Mucosa of descending colon (tissue), 3 donors: ENCODE measurements around the gene PIK3CG. TPM values are rescaled to one million over a fixed set of nuclear protein-coding genes. Genes with fewer than 3 reads are reported as not detected.

Source experiments
- ATAC-seq: fragments of 200-7000 bp; cut with Tn5 transposase; one replicate; pipeline ENCODE4 v1.9.1; 2020; ENCODE audit warnings: mild to moderate bottlenecking, moderate library complexity
- DNase-seq, 3 donors: peaks; one replicate each; pipeline ENCODE4 v3.0.0-alpha.2; 2020
- H3K36me3 ChIP-seq: fragments of 200-600 bp; one replicate; pipeline ENCODE4 v1.8.0; 2021; ENCODE audit warnings: low read depth, mild to moderate bottlenecking
- H3K4me1 ChIP-seq: fragments of 200-600 bp; one replicate; pipeline ENCODE4 v1.8.0; 2021; ENCODE audit warnings: low read depth, mild to moderate bottlenecking
- H3K4me3 ChIP-seq: fragments of 200-600 bp; one replicate; pipeline ENCODE4 v1.8.0; 2021; ENCODE audit warnings: mild to moderate bottlenecking
- H3K9me3 ChIP-seq: fragments of 200-600 bp; one replicate; pipeline ENCODE4 v1.8.0; 2021; ENCODE audit warnings: mild to moderate bottlenecking
- CTCF ChIP-seq: fragments of 200-600 bp; IDR thresholded peaks from one replicate; pipeline ENCODE4 v1.8.0; 2022; ENCODE audit warnings: antibody characterized with exemption, mild to moderate bottlenecking
- intact Hi-C, 2 donors: fragments of 100-400 bp; cut with DNase I in 1 of 2; cut with micrococcal nuclease in 1 of 2; formaldehyde crosslinking; loops; one replicate each; pipeline versions ENCODE4 v1.11.0 to v1.11.1; 2022; cut with DNase I, micrococcal nuclease
- total RNA-seq, 3 donors: library from RNA; stranded (reverse); fragmentation: NEBNext Ultra II Directional in 2 of 3; extraction: Animal tissue kit (Norgen Biotek cat#: 25700) in 2 of 3; gene quantifications; one replicate each; pipeline versions ENCODE4 v1.2.1 to v1.2.4, GENCODE V29; 2021 to 2023
- donor health status: DM: no; HTN: no; CAD: no; lungs with moderate emphysema.
- donor health status: DM: no; HTN: no; CAD: no.
- donor health status: DM: no; HTN: yes; CAD: no.

PIK3CG gene
- total RNA-seq, 3 donors from 2014 or later, result 3.1 to 7.1 (median 5.5) TPM

- Histone ChIP-seq H3K9me3 (no peaks in the 10 kb centered on the region), H3K4me3 (no peak overlapping the region), H3K4me1 (no peaks in the 10 kb centered on the region), H3K36me3 (no peaks in the 10 kb centered on the region)
- no peak for ATAC-seq
- no peak for DNase-seq
- TF ChIP-seq CTCF, result no peak
- intact Hi-C loops, result no loop called here
Measured at GRCh38 chr7:106839511-106839910, 25.6 kb upstream of the PIK3CG start.

DNA sequence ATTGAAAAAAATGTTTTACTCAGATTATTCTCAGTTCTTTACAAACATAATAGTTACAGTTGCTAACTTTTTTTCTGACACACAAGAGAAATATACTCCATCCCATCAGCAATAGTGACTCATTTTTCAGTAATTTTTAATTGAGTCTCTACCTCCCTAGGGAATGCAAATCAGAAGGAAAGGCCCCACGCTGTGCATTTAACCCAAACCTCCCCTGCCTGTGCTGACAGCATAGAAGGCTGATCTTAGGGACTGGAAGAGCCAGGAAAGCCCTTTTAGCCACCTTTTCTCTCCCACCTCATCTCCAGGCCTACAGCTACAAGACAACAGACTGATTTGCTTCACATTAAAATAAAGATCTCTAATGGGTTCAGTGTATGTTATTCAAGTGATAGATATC lies 24.7 kb upstream of the PIK3CG start:
- H3K36me3 ChIP-seq, result no peaks in the 10 kb centered on the region
- ATAC-seq, result no peak
- H3K9me3 ChIP-seq, result no peaks in the 10 kb centered on the region
- intact Hi-C loops, result no loop called here
- DNase-seq, result no peak
- H3K4me1 ChIP-seq, result no peaks in the 10 kb centered on the region
- H3K4me3 ChIP-seq, result no peak overlapping the region
- no peak for TF ChIP-seq CTCF

DNA sequence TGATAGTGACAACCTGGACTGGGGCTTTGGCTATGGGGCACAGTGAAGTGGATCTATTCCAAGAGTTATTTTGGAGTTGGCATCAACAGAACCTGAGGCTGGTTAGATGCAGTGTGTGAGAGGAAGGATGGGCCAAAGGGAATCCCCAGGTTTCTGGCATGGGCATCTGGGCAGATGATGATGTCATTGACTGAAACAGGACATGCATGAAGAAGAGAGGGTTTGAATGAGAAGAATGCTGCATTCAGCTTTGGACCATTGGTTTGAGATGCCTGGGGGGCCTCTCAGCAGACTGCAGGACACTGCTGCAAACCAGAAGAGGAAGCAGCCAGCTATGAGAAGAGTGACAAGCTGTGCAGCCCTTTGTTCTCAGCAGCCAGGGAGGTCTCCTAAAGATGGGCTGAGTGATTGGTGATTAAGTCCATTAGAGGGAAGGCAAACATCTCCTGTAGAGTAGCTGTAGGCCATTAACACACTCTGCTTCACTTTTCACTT lies 23.1 kb upstream of the PIK3CG start:
- DNase-seq (no peak), ATAC-seq (no peak)
- Histone ChIP-seq H3K4me3 (no peak overlapping the region), H3K9me3 (no peaks in the 10 kb centered on the region), H3K4me1 (no peaks in the 10 kb centered on the region), H3K36me3 (no peaks in the 10 kb centered on the region)
- intact Hi-C loops, result no loop called here
- no peak for TF ChIP-seq CTCF

- intact Hi-C loops, result no loop called here
- H3K4me1 ChIP-seq, result no peaks in the 10 kb centered on the region
- H3K9me3 ChIP-seq, result no peaks in the 10 kb centered on the region
- TF ChIP-seq CTCF, result no peak
- H3K36me3 ChIP-seq, result no peaks in the 10 kb centered on the region
- DNase-seq, result no peak
- no peak for ATAC-seq
- H3K4me3 ChIP-seq, result no peak overlapping the region
Measured at GRCh38 chr7:106844279-106844997, 20.6 kb upstream of the PIK3CG start.

- no peak for TF ChIP-seq CTCF
- Histone ChIP-seq H3K4me1 (no peaks in the 10 kb centered on the region), H3K36me3 (no peaks in the 10 kb centered on the region), H3K9me3 (no peaks in the 10 kb centered on the region), H3K4me3 (no peak overlapping the region)
- ATAC-seq (no peak), DNase-seq (no peak)
- intact Hi-C loops, result no loop called here
Measured at GRCh38 chr7:106848049-106848448, 17.0 kb upstream of the PIK3CG start.
